NCI-H345 treated with DMSO at 0.1 percent for 48 hours (cell line): Measurements from ENCODE around the gene TSPAN17.
"Not testable (repeated sequence)": the region's sequence is repeated elsewhere in the genome, so short reads cannot be mapped to it uniquely, and the experiment has no call there.

Experiments
- DNase-seq: peaks from one replicate; lab custom pipeline; 2025; ENCODE audit not compliant: unreplicated experiment; lab: John Stamatoyannopoulos, UW

Gene TSPAN17

DNA sequence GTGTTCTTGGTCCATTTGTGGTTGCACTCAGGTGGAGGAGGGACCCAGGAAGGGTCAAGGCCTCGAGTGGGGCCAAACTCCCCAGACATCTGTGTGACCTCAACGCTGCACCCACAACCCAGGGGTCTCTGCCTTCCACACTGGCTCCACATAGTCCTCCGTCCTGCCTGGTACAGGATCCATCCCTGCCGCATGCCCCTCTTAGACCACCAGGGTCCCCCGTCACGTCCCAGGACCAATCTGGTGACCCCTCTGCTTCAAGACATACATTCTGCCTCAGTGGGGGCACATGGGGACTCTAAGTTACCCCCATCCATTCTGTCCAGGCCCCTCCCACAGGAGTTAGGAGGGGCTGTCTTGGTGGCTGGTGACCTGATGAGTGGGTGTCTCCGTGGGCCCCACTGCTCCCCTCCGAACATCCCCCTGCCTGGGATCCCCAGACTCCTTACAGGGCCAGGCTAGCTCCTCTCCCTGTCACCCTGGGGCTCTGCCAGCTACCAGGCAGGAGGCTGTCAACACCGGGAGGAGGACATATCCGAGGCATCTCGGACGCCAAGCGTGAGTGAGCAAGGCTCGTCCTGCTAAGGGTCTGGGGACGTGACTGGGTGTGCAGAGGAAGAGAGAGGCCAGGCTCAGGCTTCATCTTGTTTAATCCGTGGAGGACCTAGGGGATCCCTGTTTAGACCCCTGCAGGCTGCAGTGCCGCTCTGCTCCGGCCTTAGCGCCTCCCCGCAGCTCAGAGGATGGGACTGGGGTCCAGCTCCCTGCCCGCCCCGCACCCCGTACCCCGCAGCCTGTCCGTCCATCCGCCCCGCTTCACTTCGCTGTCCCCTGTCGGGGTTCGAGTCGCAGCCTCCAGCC, 32.3 kb downstream of the TSPAN17 start:
- no peak for DNase-seq

DNA sequence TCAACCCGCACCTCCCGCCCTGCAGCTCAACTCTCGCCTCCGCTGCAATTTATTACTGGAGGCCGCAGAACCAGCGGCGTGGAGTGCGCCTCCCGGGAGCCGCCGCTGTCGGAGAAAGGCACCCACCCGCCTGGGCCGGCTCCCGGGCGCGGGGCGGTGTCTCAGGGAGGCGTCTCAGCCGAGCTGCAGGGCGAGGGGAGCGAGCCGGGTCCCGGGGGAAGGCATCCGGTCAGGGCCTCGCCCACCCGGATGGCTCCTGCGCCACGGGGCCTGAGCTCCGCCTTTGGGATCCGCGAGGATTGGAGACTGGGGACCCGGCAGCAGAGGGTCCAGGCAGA, 32.9 kb downstream of the TSPAN17 start:
- no peak for DNase-seq

DNA sequence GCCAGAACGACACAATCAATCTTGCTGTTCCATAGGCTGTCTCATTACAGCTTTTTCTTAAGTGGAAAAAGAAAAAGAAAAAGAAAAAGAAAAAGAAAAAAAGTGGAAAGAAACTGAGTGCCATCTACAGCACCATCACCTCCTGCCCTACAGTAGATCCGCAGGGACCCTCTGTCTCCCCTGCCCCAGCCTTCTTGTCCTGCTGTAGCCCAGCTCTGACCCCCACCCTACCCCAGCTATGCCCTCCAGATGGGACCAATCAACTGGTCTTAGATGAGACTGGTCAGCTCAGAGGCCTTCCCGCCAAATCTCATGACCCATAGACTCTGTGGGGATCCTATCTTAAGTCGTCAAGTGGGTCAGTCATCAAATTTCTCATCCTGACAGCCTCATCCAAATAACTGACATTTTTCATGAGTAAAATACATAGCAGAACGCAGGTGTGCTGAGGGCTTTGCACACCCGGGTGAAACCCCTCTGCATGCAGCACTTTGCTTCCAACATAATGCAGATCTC, 34.8 kb downstream of the TSPAN17 start:
- DNase-seq: no peak

- no peak for DNase-seq
Observed at GRCh38 chr5:176685010-176685409, 37.7 kb downstream of the TSPAN17 start.

DNA sequence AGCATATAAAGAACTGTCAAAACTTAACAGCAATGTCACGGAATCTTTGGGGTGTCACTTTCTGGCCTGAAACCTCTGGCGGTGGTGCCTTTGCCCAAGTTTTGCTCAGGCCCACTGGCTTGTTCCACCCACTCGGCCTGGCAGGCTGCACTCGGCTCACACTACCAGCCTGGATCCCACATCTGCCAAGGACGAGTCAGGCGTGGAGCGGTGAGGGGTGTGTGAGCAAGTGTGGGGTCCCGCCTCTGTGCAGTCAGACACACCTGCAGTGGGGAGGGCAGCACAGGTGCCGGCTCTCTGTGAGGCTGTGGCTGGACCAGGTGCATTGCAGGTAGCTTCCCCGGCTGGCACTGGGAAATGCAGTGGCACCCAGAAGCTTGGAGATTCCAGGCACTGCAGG, 40.0 kb downstream of the TSPAN17 start:
- no peak for DNase-seq

GRCh38 chr5:176687881-176688280, 40.6 kb downstream of the TSPAN17 start:
- no peak for DNase-seq

GRCh38 chr5:176690911-176691310, 43.6 kb downstream of the TSPAN17 start:
- no peak for DNase-seq

GRCh38 chr5:176691524-176691923, 44.2 kb downstream of the TSPAN17 start:
- no peak for DNase-seq

DNA sequence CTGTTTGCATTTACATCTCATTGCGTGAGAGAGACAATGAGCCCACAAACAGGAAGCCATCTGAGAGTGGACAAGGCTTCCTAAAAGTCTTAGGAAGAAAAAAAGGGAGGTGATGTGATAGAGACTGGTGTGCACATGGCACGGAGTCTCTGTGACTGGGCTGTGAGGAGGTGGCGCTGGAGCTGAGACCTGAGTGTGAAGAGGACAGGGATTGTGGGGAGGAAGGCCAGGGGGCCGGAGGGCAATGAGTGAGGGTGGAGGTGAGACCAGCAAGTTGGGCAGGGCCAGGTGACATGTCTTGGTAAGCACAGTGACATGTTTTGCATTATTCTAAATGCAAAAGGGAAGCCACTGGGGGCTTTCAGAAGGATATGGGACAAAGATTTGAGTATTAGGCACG, 45.0 kb downstream of the TSPAN17 start:
- DNase-seq: no peak

DNA sequence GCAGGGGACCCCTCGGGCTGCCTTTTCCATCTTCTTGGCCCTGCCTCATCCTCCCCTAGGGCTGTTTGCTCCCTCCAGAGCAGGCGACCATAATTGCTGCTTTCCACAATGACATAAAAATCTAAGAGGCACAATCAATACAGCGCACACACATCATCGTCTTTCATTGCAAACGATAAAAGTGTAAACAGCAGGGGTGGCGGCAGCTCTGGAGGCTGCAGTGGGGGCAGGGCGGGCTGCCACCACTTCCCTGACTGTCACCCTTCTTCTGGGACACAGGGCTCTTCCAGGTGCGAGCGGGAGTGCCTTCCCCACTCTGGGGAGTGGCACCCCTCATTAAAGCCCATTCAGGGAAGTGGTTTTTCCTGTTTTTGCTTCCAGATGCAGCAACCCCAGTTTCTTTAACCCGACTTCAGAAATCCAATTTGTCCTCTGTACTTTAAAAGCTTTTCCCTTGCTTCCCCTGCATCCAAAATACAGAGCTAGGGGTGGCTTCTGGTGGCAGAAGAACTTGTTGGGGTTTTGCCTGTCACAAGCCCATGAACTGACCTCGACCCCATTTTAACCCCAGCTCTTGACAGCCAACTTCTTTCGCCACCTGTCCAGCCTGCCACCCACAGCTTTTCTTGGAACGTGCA, 45.7 kb downstream of the TSPAN17 start:
- peak; percentile 81 for DNase-seq

DNA sequence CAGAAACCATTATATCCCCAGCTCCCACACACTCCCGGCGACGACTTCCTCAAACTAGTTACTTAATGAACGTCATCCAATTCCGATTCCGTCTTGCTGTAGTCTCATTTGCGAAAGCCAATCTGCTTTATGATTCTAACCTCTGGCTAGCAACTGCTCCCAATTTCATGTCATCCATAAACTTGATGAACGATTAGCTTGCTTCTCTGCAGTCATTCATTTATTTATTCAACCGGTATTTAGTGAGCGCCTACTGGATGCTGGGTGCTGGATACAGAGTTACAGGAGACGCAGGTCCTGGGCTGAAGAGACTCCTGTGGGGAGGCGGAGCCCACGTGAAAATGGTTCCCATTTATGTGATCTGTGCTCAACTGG, 46.2 kb downstream of the TSPAN17 start:
- no peak for DNase-seq

DNA sequence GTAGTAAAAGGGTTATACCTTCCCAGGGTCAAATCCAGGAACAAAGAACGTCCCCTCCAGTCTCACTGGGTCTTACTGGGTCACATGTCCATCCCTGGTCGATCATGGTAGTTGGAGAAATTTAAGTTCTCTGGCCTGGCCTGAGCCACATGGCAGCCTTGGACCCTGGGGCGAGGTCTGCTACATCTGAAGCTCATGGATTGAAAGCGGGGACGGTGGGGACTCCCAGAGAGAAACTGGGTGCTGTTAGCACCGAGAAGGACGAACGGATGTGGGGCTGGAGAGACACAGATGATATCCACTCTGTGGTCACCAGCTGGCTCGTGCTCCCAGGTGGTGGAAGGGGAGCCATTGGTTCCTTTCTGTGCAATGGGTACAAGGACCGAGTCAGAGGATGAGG, 46.9 kb downstream of the TSPAN17 start:
- DNase-seq: no peak

- no peak for DNase-seq
Observed at GRCh38 chr5:176694631-176695030, 47.3 kb downstream of the TSPAN17 start.

- DNase-seq: no peak
Observed at GRCh38 chr5:176695073-176695472, 47.8 kb downstream of the TSPAN17 start.

DNA sequence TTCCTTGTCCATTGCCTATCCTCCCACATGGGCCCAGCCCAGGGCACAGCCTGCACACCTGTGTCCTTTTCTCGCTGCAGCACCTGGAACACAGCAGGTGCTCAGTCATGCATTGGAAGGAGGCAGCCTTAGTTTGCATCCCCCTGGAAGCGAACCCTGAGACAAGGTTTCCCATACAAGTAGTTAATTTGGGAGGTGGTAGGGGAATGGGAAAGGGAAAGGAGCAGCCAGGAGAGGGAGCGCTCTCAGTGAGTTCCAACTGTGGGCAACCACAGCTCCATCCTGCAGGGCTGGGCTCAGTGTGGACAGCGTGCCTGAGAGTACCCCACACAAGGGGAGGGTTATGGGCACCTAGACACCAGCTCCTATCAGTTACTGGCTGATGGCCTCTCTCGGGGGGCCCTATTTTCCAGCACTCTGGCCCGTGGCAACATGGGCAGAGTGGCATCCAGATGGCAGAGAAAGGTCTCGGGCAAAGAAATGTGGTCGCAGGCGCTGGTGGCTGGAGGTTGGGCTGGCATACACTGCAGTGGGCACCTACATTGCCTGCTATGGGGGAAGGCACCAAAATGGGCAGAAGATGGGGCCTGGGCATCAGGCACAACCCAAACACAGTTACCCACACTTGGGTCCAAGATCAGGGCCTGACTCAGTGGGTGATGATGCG, 50.1 kb downstream of the TSPAN17 start:
- DNase-seq: no peak

DNA sequence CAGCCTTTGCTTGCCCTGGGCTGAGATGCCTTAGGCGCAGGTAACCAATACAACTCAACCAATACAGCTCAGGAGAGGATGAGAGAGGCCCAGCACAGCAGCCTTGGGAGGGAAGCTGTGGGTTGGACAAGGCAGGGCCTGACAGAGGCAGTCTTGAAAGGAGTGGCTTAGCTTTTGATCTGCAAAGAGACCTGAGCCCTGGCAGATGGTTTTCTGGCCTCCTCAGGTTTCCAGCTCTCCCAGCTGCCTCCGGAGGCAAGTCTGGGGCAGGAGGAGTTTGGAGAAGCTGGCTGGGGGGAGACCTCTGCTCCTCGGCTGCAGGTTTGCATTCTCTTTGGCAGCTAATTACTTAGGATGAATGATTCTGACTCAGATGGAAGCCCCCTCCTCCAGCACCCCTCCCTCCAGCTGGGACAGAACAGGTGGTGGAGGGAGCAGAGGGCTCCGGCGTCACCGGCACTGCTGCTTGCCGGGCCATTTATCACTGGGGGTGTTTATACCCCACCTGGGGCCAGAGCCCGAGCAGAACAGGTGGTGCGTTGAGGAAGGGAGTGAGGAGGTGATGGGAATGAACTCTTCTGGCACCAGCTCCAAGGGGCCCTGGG, 50.8 kb downstream of the TSPAN17 start:
- DNase-seq: peak; percentile 57

- DNase-seq: not testable (repeated sequence)
Observed at GRCh38 chr5:176699446-176699845, 52.2 kb downstream of the TSPAN17 start.

DNA sequence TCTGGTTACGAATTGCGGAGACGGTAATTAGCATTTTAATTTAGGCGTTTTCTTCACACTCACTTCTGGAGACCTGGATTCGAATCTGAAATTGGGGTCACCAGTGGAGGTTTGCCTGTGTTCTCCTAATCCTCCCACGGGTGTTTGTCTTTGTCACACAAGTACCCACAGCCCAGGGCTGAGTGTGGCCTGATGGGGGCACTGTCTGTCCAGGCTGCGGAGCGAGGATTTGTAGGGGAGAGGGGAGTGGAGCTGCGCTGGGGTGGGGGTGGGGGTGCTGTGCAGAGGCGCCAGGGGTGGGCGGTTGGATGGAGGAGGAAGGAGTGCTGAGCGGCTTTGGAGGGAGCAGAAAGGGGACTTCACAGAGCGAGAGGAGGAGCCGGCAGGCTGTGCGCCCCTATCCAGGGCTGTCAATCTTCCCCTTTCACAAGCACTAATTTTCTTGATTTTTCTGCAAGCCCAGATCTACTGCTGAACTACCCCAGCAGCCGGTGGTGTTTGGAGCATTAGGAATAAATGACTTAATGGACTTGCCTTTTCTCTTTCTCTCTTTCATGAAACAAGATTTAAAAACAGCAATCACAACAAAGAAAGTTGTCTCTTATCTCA, 53.1 kb downstream of the TSPAN17 start:
- DNase-seq: no peak

DNA sequence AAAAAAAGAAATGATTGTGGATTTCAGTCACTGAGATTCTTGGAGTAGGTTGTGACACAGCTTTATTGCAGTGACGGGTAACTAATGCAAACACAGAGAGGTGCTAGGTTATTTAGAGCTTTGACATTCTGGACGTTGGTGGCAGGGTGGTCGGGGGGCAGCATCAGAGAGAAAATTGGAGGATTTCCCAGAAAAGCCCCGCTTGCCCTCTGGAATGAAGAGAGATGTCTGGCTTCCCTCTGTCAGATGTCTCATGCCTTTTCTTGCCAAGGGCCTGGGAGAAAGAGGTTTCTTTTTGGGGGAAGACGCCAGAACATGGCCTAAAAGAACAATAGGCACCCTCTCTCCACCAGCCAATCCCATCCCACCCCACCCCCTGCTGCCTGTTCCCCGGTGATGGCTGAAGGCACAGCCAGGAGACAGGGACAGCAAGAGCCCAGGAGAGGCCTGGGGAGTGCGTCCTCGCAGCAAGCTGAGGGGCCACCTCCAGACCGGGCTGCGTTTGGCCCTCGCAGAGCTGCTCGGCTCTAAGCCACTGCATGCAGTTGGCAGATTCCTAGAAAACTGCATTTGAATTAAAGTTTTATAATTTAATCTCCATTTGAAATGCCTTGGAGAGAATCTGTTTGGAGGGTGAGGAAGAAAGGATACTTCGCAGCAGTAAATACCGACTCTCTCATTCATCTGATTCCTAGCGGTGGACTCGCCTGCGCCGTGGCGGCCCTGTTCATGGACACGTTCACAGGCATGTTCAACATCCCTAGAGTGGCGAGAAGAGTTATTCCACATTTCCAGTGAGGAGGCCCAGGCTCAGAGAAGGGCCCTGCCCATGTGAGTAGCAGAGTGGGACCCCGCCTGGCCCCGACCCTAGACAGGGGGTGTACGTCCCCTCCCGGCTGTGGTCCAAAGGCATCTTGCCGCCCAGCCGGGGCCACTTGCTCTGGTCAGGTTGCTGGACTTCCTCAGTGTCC, 55.7 kb downstream of the TSPAN17 start:
- no peak for DNase-seq

DNA sequence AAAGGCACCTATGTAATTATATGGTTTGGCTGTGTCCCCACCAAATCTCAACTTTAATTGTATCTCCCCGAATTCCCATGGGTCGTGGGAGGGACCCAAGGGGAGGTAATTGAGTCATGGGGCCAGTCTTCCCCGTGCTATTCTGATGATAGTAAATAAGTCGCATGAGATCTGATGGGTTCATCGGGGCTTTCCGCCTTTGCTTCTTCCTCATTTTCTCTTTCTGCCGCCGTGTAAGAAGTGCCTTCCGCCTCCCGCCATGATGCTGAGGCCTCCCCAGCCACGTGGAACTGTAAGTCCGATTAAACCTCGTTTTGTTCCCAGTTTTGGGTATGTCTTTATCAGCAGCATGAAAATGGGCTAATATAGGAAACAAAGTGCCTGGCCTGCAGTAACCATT, 56.6 kb downstream of the TSPAN17 start:
- no peak for DNase-seq
